Measurements from ENCODE around the gene TUBGCP3. TPM values are rescaled to one million over a fixed set of nuclear protein-coding genes. Genes with fewer than 3 reads are reported as not detected.

TUBGCP3 gene
- total RNA-seq, 1 donor from 2014 or later, result 14.0 TPM

DNA sequence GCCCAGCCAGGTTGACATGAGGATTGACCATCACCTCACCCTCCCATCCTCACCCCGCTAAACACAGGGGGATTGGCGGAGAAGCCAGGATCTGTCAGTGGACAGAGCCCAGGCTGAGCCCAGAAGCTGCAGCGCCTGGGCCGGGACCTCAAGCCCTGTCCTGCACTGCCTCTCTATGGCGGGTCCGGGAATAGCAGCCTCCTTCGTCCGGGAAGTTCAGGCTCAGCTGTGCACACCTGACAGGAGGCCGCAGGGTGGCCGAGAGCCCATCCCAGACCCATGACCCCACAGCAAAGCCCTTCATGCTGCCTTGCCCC is 144.0 kb downstream of the TUBGCP3 start:
- no peak overlapping the region for H3K4me2 ChIP-seq (ENCODE audit: low read length)
- no peak overlapping the region for H3K27ac ChIP-seq (ENCODE audit: low read depth, low read length)
- no peaks in the 10 kb centered on the region for H3K4me1 ChIP-seq (ENCODE audit: insufficient read depth, low read length)
- TF ChIP-seq EZH2 (IDR thresholded peaks at IDR 0.05; ENCODE audit: insufficient read depth, low read length), result no peak
- TF ChIP-seq, protein P1, sequence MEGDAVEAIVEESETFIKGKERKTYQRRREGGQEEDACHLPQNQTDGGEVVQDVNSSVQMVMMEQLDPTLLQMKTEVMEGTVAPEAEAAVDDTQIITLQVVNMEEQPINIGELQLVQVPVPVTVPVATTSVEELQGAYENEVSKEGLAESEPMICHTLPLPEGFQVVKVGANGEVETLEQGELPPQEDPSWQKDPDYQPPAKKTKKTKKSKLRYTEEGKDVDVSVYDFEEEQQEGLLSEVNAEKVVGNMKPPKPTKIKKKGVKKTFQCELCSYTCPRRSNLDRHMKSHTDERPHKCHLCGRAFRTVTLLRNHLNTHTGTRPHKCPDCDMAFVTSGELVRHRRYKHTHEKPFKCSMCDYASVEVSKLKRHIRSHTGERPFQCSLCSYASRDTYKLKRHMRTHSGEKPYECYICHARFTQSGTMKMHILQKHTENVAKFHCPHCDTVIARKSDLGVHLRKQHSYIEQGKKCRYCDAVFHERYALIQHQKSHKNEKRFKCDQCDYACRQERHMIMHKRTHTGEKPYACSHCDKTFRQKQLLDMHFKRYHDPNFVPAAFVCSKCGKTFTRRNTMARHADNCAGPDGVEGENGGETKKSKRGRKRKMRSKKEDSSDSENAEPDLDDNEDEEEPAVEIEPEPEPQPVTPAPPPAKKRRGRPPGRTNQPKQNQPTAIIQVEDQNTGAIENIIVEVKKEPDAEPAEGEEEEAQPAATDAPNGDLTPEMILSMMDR (IDR thresholded peaks at IDR 0.05; ENCODE audit: insufficient read depth, low read depth, low read length), result peak; percentile 67
- no peaks in the 10 kb centered on the region for H3K4me1 Mint-ChIP-seq (ENCODE audit: low read depth, unreplicated experiment)
- H3K4me3 ChIP-seq (ENCODE audit: insufficient read depth, low read depth, low read length), result no peak overlapping the region
- FAIRE-seq (no peak), DNase-seq (ENCODE audit: low read depth) (peak; percentile 2)
- no peaks in the 10 kb centered on the region for H4K20me1 ChIP-seq (ENCODE audit: insufficient read depth, low read length)
- H3K9me3 ChIP-seq (ENCODE audit: insufficient read depth, low read depth, low read length), result no peaks in the 10 kb centered on the region
- no peaks in the 10 kb centered on the region for H3K27me3 ChIP-seq (ENCODE audit: insufficient read depth, low read length)
- no peak overlapping the region for H3K4me3 Mint-ChIP-seq (ENCODE audit: unreplicated experiment)
- H3K79me2 ChIP-seq (ENCODE audit: insufficient read depth, low read length), result no peaks in the 10 kb centered on the region
- no peak overlapping the region for H2AFZ ChIP-seq (ENCODE audit: low read depth, low read length)
- H3K36me3 ChIP-seq (ENCODE audit: insufficient read depth, low read length), result no peaks in the 10 kb centered on the region
- peaks cover 81% of the 10 kb centered on the region for H3K27me3 Mint-ChIP-seq (ENCODE audit: low read depth, unreplicated experiment)
- H3K36me3 Mint-ChIP-seq (ENCODE audit: low read depth, unreplicated experiment), result no peaks in the 10 kb centered on the region
- H3K27ac Mint-ChIP-seq (ENCODE audit: unreplicated experiment), result peak overlapping the region; percentile 53
- H3K9ac ChIP-seq (ENCODE audit: low read length), result no peak overlapping the region
- H3K9me3 Mint-ChIP-seq (ENCODE audit: unreplicated experiment), result peaks cover 12% of the 10 kb centered on the region

DNA sequence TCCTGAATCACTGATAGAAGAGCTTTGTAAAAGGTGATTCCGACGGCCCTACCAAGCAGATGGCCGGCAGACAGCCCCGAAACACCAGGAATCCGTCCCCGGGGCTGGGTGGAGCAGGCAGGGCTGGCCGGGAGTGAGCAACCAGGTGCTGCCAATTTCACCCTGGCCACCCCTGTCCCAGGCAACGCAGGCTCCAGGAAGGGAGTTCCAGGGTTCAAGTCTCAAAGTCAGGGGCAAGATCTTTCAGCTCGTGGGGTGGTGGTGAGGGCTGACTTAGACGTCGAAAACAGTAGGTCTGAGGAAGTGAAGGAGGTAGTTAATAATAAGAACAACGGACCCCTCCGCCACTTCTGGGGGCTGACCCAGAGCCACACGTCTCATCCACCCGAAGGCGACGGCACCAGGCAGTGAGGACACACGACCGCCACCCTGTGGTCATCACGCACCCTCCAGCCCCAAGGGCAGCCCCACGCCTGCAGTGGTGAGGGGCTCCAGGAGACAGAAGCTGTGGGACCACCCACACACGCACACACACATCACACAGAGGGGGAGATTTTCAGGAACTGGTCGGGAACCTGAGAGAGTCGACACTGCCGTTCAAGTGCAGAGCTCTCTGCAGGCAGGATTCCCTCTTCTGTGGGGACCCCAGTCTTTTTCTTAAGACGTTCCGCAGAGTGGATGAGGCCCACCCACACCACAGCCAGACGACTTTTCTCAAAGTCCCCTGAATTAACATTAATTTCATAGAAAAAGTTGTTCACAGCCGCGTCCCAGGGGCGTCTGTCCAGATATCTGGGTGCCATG is 144.6 kb downstream of the TUBGCP3 start:
- Histone ChIP-seq H3K79me2 (ENCODE audit: insufficient read depth, low read length) (no peaks in the 10 kb centered on the region), H3K27ac (ENCODE audit: low read depth, low read length) (no peak overlapping the region), H3K36me3 (ENCODE audit: insufficient read depth, low read length) (no peaks in the 10 kb centered on the region), H3K9me3 (ENCODE audit: insufficient read depth, low read depth, low read length) (no peaks in the 10 kb centered on the region), H2AFZ (ENCODE audit: low read depth, low read length) (no peak overlapping the region), H3K4me1 (ENCODE audit: insufficient read depth, low read length) (no peaks in the 10 kb centered on the region), H3K27me3 (ENCODE audit: insufficient read depth, low read length) (no peaks in the 10 kb centered on the region), H4K20me1 (ENCODE audit: insufficient read depth, low read length) (no peaks in the 10 kb centered on the region), H3K4me3 (ENCODE audit: insufficient read depth, low read depth, low read length) (no peak overlapping the region), H3K4me2 (ENCODE audit: low read length) (no peak overlapping the region), H3K9ac (ENCODE audit: low read length) (no peak overlapping the region)
- Mint-ChIP-seq H3K27me3 (ENCODE audit: low read depth, unreplicated experiment) (peaks cover 76% of the 10 kb centered on the region), H3K4me1 (ENCODE audit: low read depth, unreplicated experiment) (no peaks in the 10 kb centered on the region), H3K4me3 (ENCODE audit: unreplicated experiment) (no peak overlapping the region), H3K36me3 (ENCODE audit: low read depth, unreplicated experiment) (no peaks in the 10 kb centered on the region), H3K9me3 (ENCODE audit: unreplicated experiment) (peaks cover 13% of the 10 kb centered on the region), H3K27ac (ENCODE audit: unreplicated experiment) (peak overlapping the region; percentile 53)
- FAIRE-seq, result no peak
- TF ChIP-seq, protein P1 (IDR thresholded peaks at IDR 0.05; ENCODE audit: insufficient read depth, low read depth, low read length), result no peak
- TF ChIP-seq EZH2 (IDR thresholded peaks at IDR 0.05; ENCODE audit: insufficient read depth, low read length), result peak; percentile 45
- no peak for DNase-seq (ENCODE audit: low read depth)

DNA sequence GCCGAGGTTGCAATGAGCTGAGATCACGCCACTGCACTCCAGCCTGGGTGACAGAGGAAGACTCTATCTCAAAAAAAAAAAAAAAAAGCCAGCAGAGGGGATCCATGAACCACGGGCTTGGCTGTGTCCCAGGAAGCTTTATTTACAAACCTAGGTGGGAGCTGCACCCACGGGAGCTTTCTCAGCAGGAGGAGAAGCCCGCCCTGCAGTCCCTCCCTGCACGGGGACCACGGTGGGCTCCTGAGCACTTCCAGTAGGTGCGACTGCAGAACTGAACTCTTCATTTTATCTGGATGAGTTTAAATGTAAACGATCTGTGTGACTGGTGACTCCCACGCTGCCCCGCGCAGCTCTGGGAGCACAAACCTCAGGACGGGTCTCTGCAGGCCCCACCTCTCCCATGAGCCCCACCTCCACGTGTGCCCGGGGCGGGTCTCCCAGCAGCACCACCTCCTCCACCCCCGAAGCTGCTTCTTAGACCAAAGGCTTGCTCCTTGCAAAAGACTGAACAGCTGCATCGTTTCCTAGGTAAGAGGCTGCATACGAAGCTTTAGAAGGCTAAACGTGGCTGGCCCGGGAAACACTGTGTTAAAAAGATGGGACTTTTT is 145.4 kb downstream of the TUBGCP3 start:
- H3K27me3 ChIP-seq (ENCODE audit: insufficient read depth, low read length), result no peaks in the 10 kb centered on the region
- DNase-seq (ENCODE audit: low read depth), result no peak
- no peak overlapping the region for H3K27ac ChIP-seq (ENCODE audit: low read depth, low read length)
- H4K20me1 ChIP-seq (ENCODE audit: insufficient read depth, low read length), result no peaks in the 10 kb centered on the region
- peaks cover 73% of the 10 kb centered on the region for H3K27me3 Mint-ChIP-seq (ENCODE audit: low read depth, unreplicated experiment)
- no peak overlapping the region for H3K9ac ChIP-seq (ENCODE audit: low read length)
- no peaks in the 10 kb centered on the region for H3K36me3 ChIP-seq (ENCODE audit: insufficient read depth, low read length)
- no peaks in the 10 kb centered on the region for H3K4me1 Mint-ChIP-seq (ENCODE audit: low read depth, unreplicated experiment)
- no peaks in the 10 kb centered on the region for H3K36me3 Mint-ChIP-seq (ENCODE audit: low read depth, unreplicated experiment)
- H2AFZ ChIP-seq (ENCODE audit: low read depth, low read length), result no peak overlapping the region
- no peak for FAIRE-seq
- peaks cover 18% of the 10 kb centered on the region for H3K9me3 Mint-ChIP-seq (ENCODE audit: unreplicated experiment)
- H3K4me1 ChIP-seq (ENCODE audit: insufficient read depth, low read length), result no peaks in the 10 kb centered on the region
- no peak overlapping the region for H3K4me3 ChIP-seq (ENCODE audit: insufficient read depth, low read depth, low read length)
- TF ChIP-seq, protein P1 (IDR thresholded peaks at IDR 0.05; ENCODE audit: insufficient read depth, low read depth, low read length), result no peak
- no peak for TF ChIP-seq EZH2 (IDR thresholded peaks at IDR 0.05; ENCODE audit: insufficient read depth, low read length)
- no peak overlapping the region for H3K4me2 ChIP-seq (ENCODE audit: low read length)
- no peak overlapping the region for H3K4me3 Mint-ChIP-seq (ENCODE audit: unreplicated experiment)
- H3K79me2 ChIP-seq (ENCODE audit: insufficient read depth, low read length), result no peaks in the 10 kb centered on the region
- H3K27ac Mint-ChIP-seq (ENCODE audit: unreplicated experiment), result no peak overlapping the region
- no peaks in the 10 kb centered on the region for H3K9me3 ChIP-seq (ENCODE audit: insufficient read depth, low read depth, low read length)
